Measurements from ENCODE around the gene SELENOS.

DNA sequence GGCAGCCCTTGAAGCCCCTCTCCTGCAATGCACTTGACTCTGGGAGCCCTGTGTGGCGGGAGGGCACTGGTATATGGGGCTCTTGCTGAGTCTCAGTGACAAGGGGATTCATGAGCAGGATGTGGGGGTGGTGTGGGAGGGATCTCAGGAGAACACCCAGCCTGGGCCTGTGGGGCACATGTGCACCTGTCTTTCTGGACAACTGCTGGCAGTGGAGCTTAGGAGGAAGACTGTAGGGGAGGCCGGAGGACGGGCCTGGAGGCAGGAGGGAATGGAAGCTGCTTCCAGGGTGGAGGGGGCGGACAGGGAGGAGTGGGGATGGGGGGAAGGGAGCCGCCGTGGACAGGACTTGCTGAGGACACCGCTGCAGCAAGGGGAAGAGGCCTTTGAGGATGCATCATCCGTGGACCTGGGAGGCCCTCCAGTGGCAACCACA lies 28.6 kb upstream of the SELENOS start:
- TF ChIP-seq, protein P1, sequence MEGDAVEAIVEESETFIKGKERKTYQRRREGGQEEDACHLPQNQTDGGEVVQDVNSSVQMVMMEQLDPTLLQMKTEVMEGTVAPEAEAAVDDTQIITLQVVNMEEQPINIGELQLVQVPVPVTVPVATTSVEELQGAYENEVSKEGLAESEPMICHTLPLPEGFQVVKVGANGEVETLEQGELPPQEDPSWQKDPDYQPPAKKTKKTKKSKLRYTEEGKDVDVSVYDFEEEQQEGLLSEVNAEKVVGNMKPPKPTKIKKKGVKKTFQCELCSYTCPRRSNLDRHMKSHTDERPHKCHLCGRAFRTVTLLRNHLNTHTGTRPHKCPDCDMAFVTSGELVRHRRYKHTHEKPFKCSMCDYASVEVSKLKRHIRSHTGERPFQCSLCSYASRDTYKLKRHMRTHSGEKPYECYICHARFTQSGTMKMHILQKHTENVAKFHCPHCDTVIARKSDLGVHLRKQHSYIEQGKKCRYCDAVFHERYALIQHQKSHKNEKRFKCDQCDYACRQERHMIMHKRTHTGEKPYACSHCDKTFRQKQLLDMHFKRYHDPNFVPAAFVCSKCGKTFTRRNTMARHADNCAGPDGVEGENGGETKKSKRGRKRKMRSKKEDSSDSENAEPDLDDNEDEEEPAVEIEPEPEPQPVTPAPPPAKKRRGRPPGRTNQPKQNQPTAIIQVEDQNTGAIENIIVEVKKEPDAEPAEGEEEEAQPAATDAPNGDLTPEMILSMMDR (IDR thresholded peaks at IDR 0.05) = no peak
- no peak for TF ChIP-seq POLR2A (IDR thresholded peaks at IDR 0.05)

Data from adrenal gland (tissue), 5 donors.